Loucy (cell line): ENCODE results near the gene GLOD5.
A peak's percentile ranks its signal among the peaks of the same experiment; 100 is the strongest.

Experiments
- H2AFZ ChIP-seq: fragments of 200-600 bp; sonication (generic); 2 replicates; pipeline ENCODE4 v1.6.0; 2016; ENCODE audit warnings: antibody characterized with exemption, mild to moderate bottlenecking, low read length, moderate library complexity
- H3F3A ChIP-seq: fragments of 200-600 bp; 2 replicates; pipeline ENCODE4 v1.6.0; 2016; ENCODE audit warnings: antibody characterized with exemption, low read depth, mild to moderate bottlenecking
- H3K27me3 ChIP-seq: fragments of 200-600 bp; sonication (generic); 2 replicates; pipeline ENCODE4 v1.6.1; 2014; ENCODE audit warnings: low read length, mild to moderate bottlenecking; ENCODE audit not compliant: insufficient read depth, poor library complexity, severe bottlenecking
- H3K36me3 ChIP-seq: fragments of 200-600 bp; sonication (generic); 2 replicates; pipeline ENCODE4 v1.6.1; 2016; ENCODE audit warnings: low read length; ENCODE audit not compliant: insufficient read depth
- H3K4me1 ChIP-seq: fragments of 200-600 bp; sonication (generic); 2 replicates; pipeline ENCODE4 v1.5.1; 2014; ENCODE audit warnings: low read length, mild to moderate bottlenecking; ENCODE audit not compliant: insufficient read depth, poor library complexity, severe bottlenecking
- H3K4me2 ChIP-seq: fragments of 200-600 bp; sonication (generic); 2 replicates; pipeline ENCODE4 v1.6.0; 2014; ENCODE audit warnings: antibody characterized with exemption, low read length, low read depth, mild to moderate bottlenecking; ENCODE audit not compliant: poor library complexity, severe bottlenecking
- H3K4me3 ChIP-seq: fragments of 200-600 bp; sonication (generic); 2 replicates; pipeline ENCODE4 v1.5.1; 2014; ENCODE audit warnings: low read length, mild to moderate bottlenecking, mixed read lengths; ENCODE audit not compliant: poor library complexity, severe bottlenecking
- H3K79me2 ChIP-seq: fragments of 200-600 bp; sonication (generic); 2 replicates; pipeline ENCODE4 v1.6.1; 2014; ENCODE audit warnings: low read length; ENCODE audit not compliant: insufficient read depth
- H3K9ac ChIP-seq: fragments of 200-600 bp; sonication (generic); 2 replicates; pipeline ENCODE4 v1.6.0; 2014; ENCODE audit warnings: mild to moderate bottlenecking, low read depth, low read length, moderate library complexity; ENCODE audit not compliant: poor library complexity, severe bottlenecking
- H3K9me2 ChIP-seq: fragments of 200-600 bp; sonication (generic); replicated peaks from 2 replicates; pipeline ENCODE4 v1.6.1; 2016; ENCODE audit warnings: low read depth, low read length, mixed read lengths
- H3K9me3 ChIP-seq: fragments of 200-600 bp; sonication (generic); 2 replicates; pipeline ENCODE4 v1.6.1; 2014; ENCODE audit warnings: mild to moderate bottlenecking, antibody characterized with exemption, low read length, low read depth; ENCODE audit not compliant: insufficient read depth
- H4K20me1 ChIP-seq: fragments of 200-600 bp; sonication (generic); 2 replicates; pipeline ENCODE4 v1.6.0; 2014; ENCODE audit warnings: antibody characterized with exemption, low read length, mild to moderate bottlenecking; ENCODE audit not compliant: insufficient read depth, poor library complexity, severe bottlenecking
- EZH2phosphoT487 ChIP-seq: fragments of 200-600 bp; IDR thresholded peaks from 2 replicates; pipeline ENCODE4 v1.6.1; 2018; ENCODE audit warnings: antibody characterized with exemption, mild to moderate bottlenecking, moderate library complexity, borderline replicate concordance
- TF ChIP-seq, protein P1 (sequence below): fragments of 200-600 bp; sonication (generic); conservative IDR thresholded peaks from 2 replicates; pipeline ENCODE4 v1.5.1; 2014; ENCODE audit warnings: mild to moderate bottlenecking, antibody characterized with exemption, low read length

Gene GLOD5

DNA sequence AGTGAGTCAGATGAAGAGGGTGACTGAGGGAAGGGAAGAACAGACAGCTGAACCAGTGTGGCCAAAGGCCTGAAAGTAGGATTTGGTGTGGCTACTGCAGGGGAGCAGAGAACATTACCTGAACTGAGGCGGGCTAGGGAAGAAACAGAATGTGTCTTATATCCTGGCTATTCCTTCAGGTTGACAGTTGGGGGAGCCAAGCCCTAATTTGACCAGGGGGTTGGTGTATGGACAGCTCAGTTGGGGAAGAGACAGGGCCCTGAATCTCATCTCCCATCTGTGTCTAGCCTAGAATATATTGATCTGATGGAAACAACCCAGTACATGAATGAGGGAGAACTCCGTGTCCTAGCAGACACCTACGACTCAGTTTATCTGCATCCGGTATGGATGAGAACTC, 44.5 kb downstream of the GLOD5 start:
- Histone ChIP-seq H3K4me3 (no peak overlapping the region), H3K4me1 (peaks cover 7% of the 10 kb centered on the region), H3K79me2 (peaks cover 5% of the 10 kb centered on the region; the same call in 1 of the 2 replicates), H3K9me3 (no peaks in the 10 kb centered on the region), H3F3A (no peaks in the 10 kb centered on the region), H3K36me3 (no peaks in the 10 kb centered on the region), H3K9ac (no peak overlapping the region), H3K27me3 (no peaks in the 10 kb centered on the region), H3K4me2 (no peak overlapping the region), H4K20me1 (no peaks in the 10 kb centered on the region), H3K9me2 (no peaks in the 10 kb centered on the region), H2AFZ (no peak overlapping the region)
- TF ChIP-seq, protein P1, sequence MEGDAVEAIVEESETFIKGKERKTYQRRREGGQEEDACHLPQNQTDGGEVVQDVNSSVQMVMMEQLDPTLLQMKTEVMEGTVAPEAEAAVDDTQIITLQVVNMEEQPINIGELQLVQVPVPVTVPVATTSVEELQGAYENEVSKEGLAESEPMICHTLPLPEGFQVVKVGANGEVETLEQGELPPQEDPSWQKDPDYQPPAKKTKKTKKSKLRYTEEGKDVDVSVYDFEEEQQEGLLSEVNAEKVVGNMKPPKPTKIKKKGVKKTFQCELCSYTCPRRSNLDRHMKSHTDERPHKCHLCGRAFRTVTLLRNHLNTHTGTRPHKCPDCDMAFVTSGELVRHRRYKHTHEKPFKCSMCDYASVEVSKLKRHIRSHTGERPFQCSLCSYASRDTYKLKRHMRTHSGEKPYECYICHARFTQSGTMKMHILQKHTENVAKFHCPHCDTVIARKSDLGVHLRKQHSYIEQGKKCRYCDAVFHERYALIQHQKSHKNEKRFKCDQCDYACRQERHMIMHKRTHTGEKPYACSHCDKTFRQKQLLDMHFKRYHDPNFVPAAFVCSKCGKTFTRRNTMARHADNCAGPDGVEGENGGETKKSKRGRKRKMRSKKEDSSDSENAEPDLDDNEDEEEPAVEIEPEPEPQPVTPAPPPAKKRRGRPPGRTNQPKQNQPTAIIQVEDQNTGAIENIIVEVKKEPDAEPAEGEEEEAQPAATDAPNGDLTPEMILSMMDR = 0 out of 2 replicates have a peak, but pooled peaks have one; percentile 8
- no peak for TF ChIP-seq EZH2phosphoT487

DNA sequence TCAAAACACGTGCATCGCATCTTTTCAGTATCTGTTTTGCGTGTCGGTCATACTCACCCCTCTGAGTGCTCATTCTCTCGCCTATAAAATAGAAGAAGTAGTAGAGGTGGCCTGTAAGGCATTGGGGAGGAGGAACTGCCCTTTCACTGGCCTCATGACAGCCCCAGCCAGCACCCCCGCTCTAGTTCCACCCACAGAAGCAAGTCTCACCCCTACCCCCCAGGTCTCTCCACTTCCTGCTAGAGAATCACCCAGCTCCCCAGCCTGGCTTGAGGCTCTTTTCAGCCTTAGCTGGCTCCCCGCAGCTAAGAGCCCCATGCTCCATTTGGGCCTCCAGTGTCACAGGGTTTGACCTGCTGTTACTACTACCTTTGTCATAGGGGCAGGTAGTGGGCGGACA, 52.1 kb downstream of the GLOD5 start:
- no peaks in the 10 kb centered on the region for H3K9me3 ChIP-seq
- H3K4me2 ChIP-seq = no peak overlapping the region
- H3F3A ChIP-seq = no peaks in the 10 kb centered on the region
- no peaks in the 10 kb centered on the region for H3K36me3 ChIP-seq
- H4K20me1 ChIP-seq = no peaks in the 10 kb centered on the region
- TF ChIP-seq, protein P1 = no peak
- H2AFZ ChIP-seq = no peak overlapping the region
- H3K4me1 ChIP-seq = no peaks in the 10 kb centered on the region
- no peak overlapping the region for H3K9ac ChIP-seq
- H3K4me3 ChIP-seq = no peak overlapping the region
- no peaks in the 10 kb centered on the region for H3K27me3 ChIP-seq
- no peaks in the 10 kb centered on the region for H3K9me2 ChIP-seq
- H3K79me2 ChIP-seq = no peaks in the 10 kb centered on the region

DNA sequence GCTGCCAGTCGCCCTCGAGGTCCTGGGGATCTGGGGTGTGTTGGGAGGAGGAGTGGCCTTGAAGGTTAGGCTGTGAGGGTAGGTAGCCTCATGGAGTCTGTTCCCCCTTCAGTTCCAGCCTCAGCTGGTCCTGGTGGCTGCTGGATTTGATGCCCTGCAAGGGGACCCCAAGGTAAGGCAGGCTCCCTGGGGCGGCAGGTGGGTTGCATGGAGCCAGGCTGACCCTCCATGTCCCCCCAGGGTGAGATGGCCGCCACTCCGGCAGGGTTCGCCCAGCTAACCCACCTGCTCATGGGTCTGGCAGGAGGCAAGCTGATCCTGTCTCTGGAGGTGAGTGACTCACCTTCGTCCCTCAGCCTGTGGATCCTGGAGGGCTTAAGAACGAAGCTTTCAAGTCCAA, 53.2 kb downstream of the GLOD5 start:
- no peak overlapping the region for H3K4me2 ChIP-seq
- no peaks in the 10 kb centered on the region for H3K27me3 ChIP-seq
- no peaks in the 10 kb centered on the region for H4K20me1 ChIP-seq
- H3K4me3 ChIP-seq = no peak overlapping the region
- H3K9ac ChIP-seq = no peak overlapping the region
- no peaks in the 10 kb centered on the region for H3K9me2 ChIP-seq
- no peaks in the 10 kb centered on the region for H3K36me3 ChIP-seq
- no peaks in the 10 kb centered on the region for H3K4me1 ChIP-seq
- no peaks in the 10 kb centered on the region for H3K79me2 ChIP-seq
- no peaks in the 10 kb centered on the region for H3K9me3 ChIP-seq
- TF ChIP-seq, protein P1 = no peak
- TF ChIP-seq EZH2phosphoT487 = no peak
- H2AFZ ChIP-seq = no peak overlapping the region
- no peaks in the 10 kb centered on the region for H3F3A ChIP-seq
